GDM1 (cell line): ENCODE measurements around the gene RFK.

Experiments used
- DNase-seq: peaks from one replicate; lab custom pipeline; 2025; lab: John Stamatoyannopoulos, UW

RFK gene

GRCh38 chr9:76412638-76413037 lies 18.4 kb upstream of the RFK start:
- no peak for DNase-seq

- DNase-seq = no peak
These were observed 11.6 kb upstream of the RFK start for GRCh38 chr9:76405868-76406267.

- DNase-seq = no peak
These were observed 11.1 kb upstream of the RFK start for GRCh38 chr9:76405340-76405739.

GRCh38 chr9:76404401-76404800 lies 10.2 kb upstream of the RFK start:
- DNase-seq = no peak

GRCh38 chr9:76403352-76403751 lies 9.1 kb upstream of the RFK start:
- peak; percentile 42 for DNase-seq

DNA sequence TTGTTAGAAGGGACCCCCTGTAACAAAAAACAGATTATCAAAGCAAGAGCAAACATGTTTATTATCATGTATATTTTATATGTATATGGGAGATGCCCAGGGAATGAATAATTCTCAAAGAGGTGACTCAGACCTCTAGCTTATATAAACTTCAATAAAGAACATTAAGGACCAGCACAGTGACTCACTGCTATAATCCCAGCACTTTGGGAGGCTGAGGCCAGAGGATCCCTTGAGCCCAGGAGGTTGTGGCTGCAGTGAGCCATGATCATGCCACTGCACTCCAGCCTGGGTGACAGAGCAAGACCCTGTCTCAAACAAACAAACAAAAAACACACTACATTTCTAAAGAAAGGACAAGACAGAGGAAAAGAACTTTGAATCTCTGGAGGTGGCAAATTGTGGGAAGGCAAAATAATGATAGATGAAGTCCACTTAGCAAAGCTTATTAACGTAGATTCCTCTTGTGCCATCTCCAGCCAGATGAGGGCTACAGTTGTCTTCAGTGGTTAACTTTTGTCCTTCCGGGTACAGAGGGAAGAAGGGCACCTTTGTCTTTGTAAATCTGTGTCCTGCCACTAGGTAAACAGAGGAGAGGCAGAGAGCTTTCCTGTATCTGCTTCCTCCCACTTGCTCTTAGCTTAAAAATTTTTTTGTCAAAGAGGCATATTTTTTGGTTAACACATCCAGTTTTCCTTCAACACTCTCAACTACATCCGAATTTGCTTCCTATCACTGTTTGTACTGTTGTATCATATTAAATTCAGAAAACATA lies 7.5 kb upstream of the RFK start:
- no peak for DNase-seq

GRCh38 chr9:76401176-76401575 lies 7.0 kb upstream of the RFK start:
- DNase-seq = no peak

GRCh38 chr9:76400534-76401096 lies 6.4 kb upstream of the RFK start:
- DNase-seq = no peak

- DNase-seq = no peak
These were observed 5.6 kb upstream of the RFK start for GRCh38 chr9:76399856-76400255.

DNA sequence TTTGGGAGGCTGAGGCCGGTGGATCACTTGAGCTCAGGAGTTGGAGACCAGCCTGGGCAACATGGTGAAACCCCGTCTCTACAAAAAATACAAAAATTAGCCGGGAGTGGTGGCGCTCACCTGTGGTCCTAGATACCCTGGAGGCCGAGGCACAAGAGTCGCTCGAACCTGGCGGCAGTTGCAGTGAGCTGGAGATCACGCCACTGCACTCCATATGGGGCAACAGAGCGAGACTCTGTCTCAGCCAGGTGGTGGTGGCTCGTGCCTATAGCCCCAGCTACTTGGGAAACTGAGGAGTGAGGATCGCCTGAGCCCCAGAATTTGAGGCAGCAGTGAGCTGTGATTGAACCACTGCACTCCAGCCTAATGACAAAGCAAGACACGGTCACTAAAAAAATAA lies 2.4 kb upstream of the RFK start:
- DNase-seq = no peak

DNA sequence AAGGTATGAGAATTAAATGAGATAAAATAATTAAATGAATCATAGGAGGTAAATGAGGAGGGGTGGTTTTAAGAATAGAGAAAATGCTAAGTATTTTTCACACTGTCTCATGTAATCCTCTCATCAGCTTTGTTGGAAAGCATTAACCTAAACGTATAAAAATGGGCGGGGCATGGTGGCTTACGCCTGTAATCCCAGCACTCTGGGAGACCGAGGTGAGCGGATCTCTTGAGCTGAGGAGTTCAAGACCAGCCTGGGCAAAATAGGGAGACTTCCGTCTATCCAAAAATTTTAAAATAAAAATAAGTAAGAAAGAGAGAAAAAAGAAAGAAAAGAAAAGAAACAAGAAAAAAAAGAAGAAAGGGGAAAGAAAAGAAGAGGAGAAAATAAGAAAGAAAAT lies 1.9 kb upstream of the RFK start:
- no peak for DNase-seq

- no peak for DNase-seq
These were observed 1.2 kb upstream of the RFK start for GRCh38 chr9:76395381-76395780.

DNA sequence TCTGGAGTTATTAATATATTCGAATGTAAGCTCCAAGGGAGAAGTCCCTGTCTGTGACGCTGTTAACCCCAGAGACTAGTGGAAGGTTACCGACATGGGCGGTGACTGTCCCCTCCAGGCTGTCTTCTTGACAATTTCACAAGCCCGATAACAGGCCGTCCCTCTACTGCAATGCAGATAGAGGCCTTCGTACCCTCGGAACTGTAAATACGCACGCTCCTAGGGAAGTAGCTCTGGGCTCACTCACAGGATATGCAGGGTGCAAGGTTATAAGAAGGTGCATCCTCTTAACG lies 680 bp upstream of the RFK start:
- DNase-seq = peak; percentile 69

DNA sequence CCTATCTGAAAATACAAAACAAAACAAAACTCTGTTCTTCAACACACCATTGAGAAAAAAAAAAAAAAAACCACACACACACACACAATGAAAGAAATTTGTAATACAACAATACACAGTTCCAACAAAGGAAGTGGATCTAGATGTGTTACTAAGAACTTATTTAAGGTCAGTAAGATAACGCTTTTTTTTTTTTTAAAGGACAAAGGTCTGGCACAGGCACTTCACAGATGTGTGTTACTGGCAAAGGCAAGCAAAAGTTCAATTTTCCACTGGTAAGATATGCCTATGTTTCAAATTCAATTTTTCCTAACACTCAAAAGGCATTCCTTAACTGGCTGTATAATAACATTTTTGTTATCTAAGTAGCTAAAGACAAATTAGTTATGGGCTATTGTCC lies 3.6 kb downstream of the RFK start:
- no peak for DNase-seq

- DNase-seq = no peak
These were observed 14.7 kb downstream of the RFK start for GRCh38 chr9:76379494-76379893.

- DNase-seq = no peak
These were observed 15.7 kb downstream of the RFK start for GRCh38 chr9:76378367-76379073.

DNA sequence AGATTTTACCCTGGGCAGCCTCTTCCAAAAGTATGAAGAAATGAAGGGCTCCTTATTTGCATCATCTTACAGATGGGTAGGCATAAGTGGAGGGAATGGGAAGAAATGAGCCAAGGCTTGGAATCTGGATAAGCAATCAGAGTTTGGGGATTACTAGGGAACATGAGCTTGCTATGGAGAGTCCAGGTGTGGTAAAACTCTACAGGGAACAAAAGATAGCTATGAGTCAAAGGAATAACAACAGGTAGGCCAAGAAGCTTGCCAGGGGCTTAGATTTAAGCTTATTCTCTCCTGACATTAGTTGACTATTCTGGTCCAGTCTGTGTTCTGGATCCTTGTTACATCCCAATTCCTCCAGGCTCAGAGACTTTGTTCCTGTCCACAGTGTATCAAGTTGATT lies 16.4 kb downstream of the RFK start:
- no peak for DNase-seq

GRCh38 chr9:76374783-76375559 lies 19.3 kb downstream of the RFK start:
- DNase-seq = no peak

GRCh38 chr9:76373784-76374474 lies 20.3 kb downstream of the RFK start:
- no peak for DNase-seq

DNA sequence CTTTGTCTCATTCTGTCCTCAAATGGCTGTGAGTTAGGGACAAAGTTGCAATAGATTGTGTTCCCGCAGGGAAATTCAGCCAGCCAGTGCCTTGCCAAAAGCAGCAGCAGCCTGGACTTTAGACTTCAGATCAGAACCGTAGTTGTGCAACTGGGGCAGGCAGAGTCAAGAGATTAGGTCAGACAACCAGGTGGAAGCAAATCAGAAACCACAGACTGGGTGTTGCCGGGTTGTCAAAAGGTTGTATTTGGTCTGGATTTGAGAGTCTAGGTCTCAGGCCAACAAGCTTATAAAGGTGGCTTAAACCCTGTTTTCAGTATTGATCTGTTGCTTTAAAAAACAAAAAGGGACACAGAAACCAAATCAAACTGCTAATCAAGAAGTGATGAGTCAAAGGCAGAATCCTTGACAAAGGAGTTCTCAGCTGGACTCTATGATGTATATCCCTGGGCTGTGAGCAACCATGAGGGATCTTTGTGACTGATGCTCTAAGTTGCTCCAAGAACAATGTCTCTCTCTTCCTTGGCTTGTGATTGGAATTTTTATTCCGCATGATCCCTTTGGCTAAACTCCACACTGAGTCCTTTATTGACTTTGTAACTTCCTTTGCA lies 20.9 kb downstream of the RFK start:
- no peak for DNase-seq

DNA sequence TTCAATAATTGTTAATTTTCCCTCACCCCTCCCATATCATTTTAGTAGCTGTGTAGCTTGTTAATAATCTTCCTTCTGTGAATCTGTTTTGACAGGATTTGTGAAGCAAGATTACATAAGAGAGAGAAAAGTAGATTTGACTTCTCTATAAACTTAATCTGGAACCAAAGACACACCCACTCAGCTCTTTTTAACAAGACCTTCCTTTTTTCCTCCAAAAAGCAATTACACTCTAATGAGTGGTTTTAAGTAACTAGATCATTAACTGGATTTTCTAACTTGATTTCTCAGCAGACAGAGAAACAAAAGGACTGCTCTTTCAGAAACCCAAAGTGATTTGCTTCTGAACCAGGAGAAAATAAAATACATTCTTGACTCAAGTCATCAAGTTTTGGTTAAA lies 21.9 kb downstream of the RFK start:
- DNase-seq = no peak

GRCh38 chr9:76371901-76372300 lies 22.3 kb downstream of the RFK start:
- DNase-seq = no peak
